ENCODE measurements around the gene PTEN.

- TF ChIP-seq CTCF (IDR thresholded peaks at IDR 0.05): no peak
- TF ChIP-seq POLR2AphosphoS5 (IDR thresholded peaks at IDR 0.05): no peak
- no peak for TF ChIP-seq POLR2A (IDR thresholded peaks at IDR 0.05)
Observed at GRCh38 chr10:87945984-87946383, 82.6 kb downstream of the PTEN start.

Measured in sigmoid colon (tissue), 4 donors.